Spleen (tissue), 7 donors: Measurements from ENCODE around the gene RYR2.

ENCODE experiments used
- POLR2A ChIP-seq, 3 donors: fragments of 450-650 bp; IDR thresholded peaks; one replicate each; pipeline ENCODE4 v1.5.1; 2017; ENCODE audit warnings: antibody characterized with exemption in 3 of 3, mild to moderate bottlenecking in 1 of 3
- TF ChIP-seq, protein P1 (sequence below), 11 experiments: fragments of 200-600 bp in 7 of 11; fragments of 450-650 bp in 4 of 11; sonication (generic) in 4 of 11; IDR thresholded peaks in 8 of 11; conservative IDR thresholded peaks in 3 of 11; 1 replicate in 7 of 11; 2 replicates in 4 of 11; pipeline versions ENCODE4 v1.4.0 to v1.8.0; 2016 to 2021; ENCODE audit warnings: antibody characterized with exemption in 11 of 11, inconsistent platforms in 4 of 11, mild to moderate bottlenecking in 1 of 11
- donor health status: DM: no; HTN: no; CAD: no; lungs with moderate emphysema.
- donor health status: DM: no; HTN: no; CAD: no.
- donor health status: DM: no; HTN: no; CAD: no.

DNA sequence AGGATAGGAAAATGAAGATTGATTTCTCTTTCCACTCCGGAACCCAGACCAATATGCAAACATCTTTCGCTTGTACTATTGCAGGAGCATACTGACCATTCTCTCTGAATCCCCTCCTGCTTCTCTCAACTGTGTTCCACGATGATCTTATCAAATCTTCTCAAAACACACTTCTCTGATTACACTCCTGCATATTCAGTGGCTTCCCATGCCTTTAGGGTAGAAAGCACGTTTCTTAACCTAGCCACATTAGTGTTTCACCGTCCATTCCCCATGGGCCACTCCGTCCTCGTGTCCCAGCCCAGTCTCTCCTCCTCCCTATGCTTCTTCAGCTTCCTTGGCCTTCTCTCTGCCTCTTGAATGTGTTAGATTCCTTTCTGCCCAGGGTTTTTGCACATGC, 650.3 kb downstream of the RYR2 start:
- TF ChIP-seq POLR2A (IDR thresholded peaks at IDR 0.05), result no peak
- TF ChIP-seq, protein P1, sequence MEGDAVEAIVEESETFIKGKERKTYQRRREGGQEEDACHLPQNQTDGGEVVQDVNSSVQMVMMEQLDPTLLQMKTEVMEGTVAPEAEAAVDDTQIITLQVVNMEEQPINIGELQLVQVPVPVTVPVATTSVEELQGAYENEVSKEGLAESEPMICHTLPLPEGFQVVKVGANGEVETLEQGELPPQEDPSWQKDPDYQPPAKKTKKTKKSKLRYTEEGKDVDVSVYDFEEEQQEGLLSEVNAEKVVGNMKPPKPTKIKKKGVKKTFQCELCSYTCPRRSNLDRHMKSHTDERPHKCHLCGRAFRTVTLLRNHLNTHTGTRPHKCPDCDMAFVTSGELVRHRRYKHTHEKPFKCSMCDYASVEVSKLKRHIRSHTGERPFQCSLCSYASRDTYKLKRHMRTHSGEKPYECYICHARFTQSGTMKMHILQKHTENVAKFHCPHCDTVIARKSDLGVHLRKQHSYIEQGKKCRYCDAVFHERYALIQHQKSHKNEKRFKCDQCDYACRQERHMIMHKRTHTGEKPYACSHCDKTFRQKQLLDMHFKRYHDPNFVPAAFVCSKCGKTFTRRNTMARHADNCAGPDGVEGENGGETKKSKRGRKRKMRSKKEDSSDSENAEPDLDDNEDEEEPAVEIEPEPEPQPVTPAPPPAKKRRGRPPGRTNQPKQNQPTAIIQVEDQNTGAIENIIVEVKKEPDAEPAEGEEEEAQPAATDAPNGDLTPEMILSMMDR (IDR thresholded peaks at IDR 0.05 in 8 of 11, conservative IDR thresholded peaks at IDR 0.05 in 3 of 11), result no peak
